MM.1S (cell line): ENCODE results near the gene RIPK4.

Source experiments
- DNase-seq: peaks from one replicate; pipeline ENCODE4 v3.0.0-alpha.2; 2015
- H2AFZ ChIP-seq: fragments of 300-600 bp; sonication (generic); 2 replicates; pipeline ENCODE4 v1.6.0; 2016; ENCODE audit warnings: antibody characterized with exemption, low read length
- H3F3A ChIP-seq: fragments of 300-600 bp; sonication (generic); 2 replicates; pipeline ENCODE4 v1.6.1; 2016; ENCODE audit warnings: mild to moderate bottlenecking, antibody characterized with exemption, low read length, moderate library complexity, mixed read lengths; ENCODE audit not compliant: insufficient read depth
- H3K27ac ChIP-seq: fragments of 300-600 bp; sonication (generic); 2 replicates; pipeline ENCODE4 v1.5.1; 2016; ENCODE audit warnings: mild to moderate bottlenecking, low read length
- H3K27me3 ChIP-seq: fragments of 300-600 bp; sonication (generic); replicated peaks from 2 replicates; pipeline ENCODE4 v1.6.0; 2016; ENCODE audit warnings: low read length; ENCODE audit not compliant: insufficient read depth
- H3K36me3 ChIP-seq: fragments of 300-600 bp; sonication (generic); replicated peaks from 2 replicates; pipeline ENCODE4 v1.6.1; 2016; ENCODE audit warnings: mild to moderate bottlenecking, low read length, mixed read lengths; ENCODE audit not compliant: insufficient read depth
- H3K4me1 ChIP-seq: fragments of 300-600 bp; sonication (generic); 2 replicates; pipeline ENCODE4 v1.6.1; 2016; ENCODE audit warnings: low read length, mixed read lengths
- H3K4me2 ChIP-seq: fragments of 300-600 bp; sonication (generic); 2 replicates; pipeline ENCODE4 v1.6.0; 2016; ENCODE audit warnings: low read depth, low read length
- H3K4me3 ChIP-seq: fragments of 300-600 bp; sonication (generic); 2 replicates; pipeline ENCODE4 v1.5.1; 2016; ENCODE audit warnings: low read length, mixed read lengths
- H3K79me2 ChIP-seq: fragments of 300-600 bp; sonication (generic); 2 replicates; pipeline ENCODE4 v1.6.1; 2016; ENCODE audit warnings: mixed run types, low read length, mixed read lengths
- H3K9ac ChIP-seq: fragments of 300-600 bp; sonication (generic); 2 replicates; pipeline ENCODE4 v1.6.1; 2016; ENCODE audit warnings: low read length, mixed read lengths
- H3K9me2 ChIP-seq: fragments of 300-600 bp; sonication (generic); replicated peaks from 2 replicates; pipeline ENCODE4 v1.6.1; 2016; ENCODE audit warnings: mild to moderate bottlenecking, low read length, mixed read lengths; ENCODE audit not compliant: insufficient read depth
- H3K9me3 ChIP-seq: fragments of 300-600 bp; sonication (generic); replicated peaks from 2 replicates; pipeline ENCODE4 v1.6.1; 2016; ENCODE audit warnings: mild to moderate bottlenecking, low read length, mixed read lengths; ENCODE audit not compliant: insufficient read depth
- H4K20me1 ChIP-seq: fragments of 300-600 bp; sonication (generic); 2 replicates; pipeline ENCODE4 v1.6.1; 2016; ENCODE audit warnings: mild to moderate bottlenecking, low read length, moderate library complexity, mixed read lengths; ENCODE audit not compliant: insufficient read depth
- EZH2 ChIP-seq: fragments of 300-600 bp; sonication (generic); optimal IDR thresholded peaks from 2 replicates; pipeline ENCODE3; 2017; ENCODE audit warnings: low read depth, mild to moderate bottlenecking, antibody characterized with exemption, low read length, mixed read lengths
- EZH2phosphoT487 ChIP-seq: fragments of 300-600 bp; sonication (generic); IDR thresholded peaks from 2 replicates; pipeline ENCODE4 v1.6.1; 2018; ENCODE audit warnings: antibody characterized with exemption, low read length
- TF ChIP-seq, protein P1 (sequence below): fragments of 300-600 bp; sonication (generic); IDR thresholded peaks from 2 replicates; pipeline ENCODE4 v1.5.1; 2016; ENCODE audit warnings: antibody characterized with exemption, low read length, mixed read lengths

The RIPK4 gene

GRCh38 chr21:41812679-41813078 is 45.8 kb upstream of the RIPK4 start:
- H3K27ac ChIP-seq: no peak overlapping the region
- peaks cover 5% of the 10 kb centered on the region for H3K4me1 ChIP-seq
- H3K27me3 ChIP-seq: no peaks in the 10 kb centered on the region
- H3K36me3 ChIP-seq: no peaks in the 10 kb centered on the region
- H3K4me2 ChIP-seq: no peak overlapping the region
- no peaks in the 10 kb centered on the region for H3K9me3 ChIP-seq
- peaks cover 10% of the 10 kb centered on the region for H3F3A ChIP-seq
- H3K79me2 ChIP-seq: no peaks in the 10 kb centered on the region
- H4K20me1 ChIP-seq: no peaks in the 10 kb centered on the region
- no peak overlapping the region for H2AFZ ChIP-seq
- TF ChIP-seq, protein P1, sequence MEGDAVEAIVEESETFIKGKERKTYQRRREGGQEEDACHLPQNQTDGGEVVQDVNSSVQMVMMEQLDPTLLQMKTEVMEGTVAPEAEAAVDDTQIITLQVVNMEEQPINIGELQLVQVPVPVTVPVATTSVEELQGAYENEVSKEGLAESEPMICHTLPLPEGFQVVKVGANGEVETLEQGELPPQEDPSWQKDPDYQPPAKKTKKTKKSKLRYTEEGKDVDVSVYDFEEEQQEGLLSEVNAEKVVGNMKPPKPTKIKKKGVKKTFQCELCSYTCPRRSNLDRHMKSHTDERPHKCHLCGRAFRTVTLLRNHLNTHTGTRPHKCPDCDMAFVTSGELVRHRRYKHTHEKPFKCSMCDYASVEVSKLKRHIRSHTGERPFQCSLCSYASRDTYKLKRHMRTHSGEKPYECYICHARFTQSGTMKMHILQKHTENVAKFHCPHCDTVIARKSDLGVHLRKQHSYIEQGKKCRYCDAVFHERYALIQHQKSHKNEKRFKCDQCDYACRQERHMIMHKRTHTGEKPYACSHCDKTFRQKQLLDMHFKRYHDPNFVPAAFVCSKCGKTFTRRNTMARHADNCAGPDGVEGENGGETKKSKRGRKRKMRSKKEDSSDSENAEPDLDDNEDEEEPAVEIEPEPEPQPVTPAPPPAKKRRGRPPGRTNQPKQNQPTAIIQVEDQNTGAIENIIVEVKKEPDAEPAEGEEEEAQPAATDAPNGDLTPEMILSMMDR: no peak
- TF ChIP-seq EZH2phosphoT487 (no peak), EZH2 (no peak)
- H3K9ac ChIP-seq: no peak overlapping the region
- no peaks in the 10 kb centered on the region for H3K9me2 ChIP-seq
- no peak overlapping the region for H3K4me3 ChIP-seq
- DNase-seq: no peak

- Histone ChIP-seq H3K9me3 (no peaks in the 10 kb centered on the region), H3K4me3 (no peak overlapping the region), H3K79me2 (0 out of 2 replicates have a peak, but pooled peaks cover 5% of the 10 kb centered on the region), H3K9me2 (no peaks in the 10 kb centered on the region), H3K27me3 (no peaks in the 10 kb centered on the region), H3K4me2 (no peak overlapping the region), H4K20me1 (no peaks in the 10 kb centered on the region), H3K9ac (no peak overlapping the region), H3F3A (no peaks in the 10 kb centered on the region), H2AFZ (no peak overlapping the region), H3K27ac (no peak overlapping the region), H3K36me3 (no peaks in the 10 kb centered on the region), H3K4me1 (no peaks in the 10 kb centered on the region)
- TF ChIP-seq, protein P1: no peak
- TF ChIP-seq EZH2 (no peak), EZH2phosphoT487 (no peak)
- DNase-seq: no peak
These were observed 43.7 kb upstream of the RIPK4 start for GRCh38 chr21:41810597-41810932.

DNA sequence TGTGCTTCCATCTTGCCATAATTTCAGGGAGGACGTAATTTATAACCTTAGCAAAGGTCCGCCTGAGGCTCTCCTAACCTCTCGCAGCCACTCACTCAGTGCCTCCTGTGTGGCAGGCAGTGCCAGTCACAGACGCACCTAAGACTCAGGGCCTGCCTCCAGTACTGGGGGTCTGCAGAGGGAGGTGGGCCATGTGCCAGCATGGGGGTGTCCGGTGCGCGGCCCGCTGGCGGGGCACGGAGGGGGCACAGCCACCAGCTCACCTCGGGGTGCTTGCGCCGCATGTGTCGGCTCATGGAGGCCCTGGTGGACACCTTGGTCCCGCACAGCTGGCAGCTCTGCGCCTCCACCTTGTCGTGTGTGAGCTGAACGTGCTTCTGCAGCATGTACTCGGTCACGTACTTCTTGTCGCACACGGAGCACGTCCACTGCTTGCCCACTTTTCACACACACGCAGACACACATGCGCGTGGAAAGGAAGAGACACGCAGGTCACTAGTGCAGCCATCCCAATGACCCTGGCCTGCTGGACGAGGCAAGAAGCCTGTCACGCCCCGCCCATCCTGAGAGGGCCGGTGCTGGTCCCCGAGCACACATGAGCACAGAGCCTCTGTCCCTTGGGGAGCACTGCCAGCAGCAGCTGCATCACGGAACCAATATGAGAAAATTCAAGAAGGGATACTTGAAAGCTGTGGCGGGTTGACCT is 43.2 kb upstream of the RIPK4 start:
- no peak overlapping the region for H3K27ac ChIP-seq
- no peak overlapping the region for H2AFZ ChIP-seq
- no peaks in the 10 kb centered on the region for H3K9me2 ChIP-seq
- TF ChIP-seq EZH2phosphoT487: no peak
- TF ChIP-seq, protein P1: no peak
- TF ChIP-seq EZH2: no peak
- no peak overlapping the region for H3K4me3 ChIP-seq
- no peak overlapping the region for H3K9ac ChIP-seq
- DNase-seq: no peak
- 0 out of 2 replicates have a peak, but pooled peaks cover 5% of the 10 kb centered on the region for H3K79me2 ChIP-seq
- H3K4me1 ChIP-seq: no peaks in the 10 kb centered on the region
- no peaks in the 10 kb centered on the region for H4K20me1 ChIP-seq
- no peaks in the 10 kb centered on the region for H3F3A ChIP-seq
- H3K36me3 ChIP-seq: no peaks in the 10 kb centered on the region
- H3K9me3 ChIP-seq: no peaks in the 10 kb centered on the region
- no peaks in the 10 kb centered on the region for H3K27me3 ChIP-seq
- no peak overlapping the region for H3K4me2 ChIP-seq
